ENCODE results near the gene UGT2B7. TPM values are rescaled to one million over a fixed set of nuclear protein-coding genes. Genes with fewer than 3 reads are reported as not detected.

The UGT2B7 gene
- total RNA-seq, 2 experiments from 2014 or later: not detected

DNA sequence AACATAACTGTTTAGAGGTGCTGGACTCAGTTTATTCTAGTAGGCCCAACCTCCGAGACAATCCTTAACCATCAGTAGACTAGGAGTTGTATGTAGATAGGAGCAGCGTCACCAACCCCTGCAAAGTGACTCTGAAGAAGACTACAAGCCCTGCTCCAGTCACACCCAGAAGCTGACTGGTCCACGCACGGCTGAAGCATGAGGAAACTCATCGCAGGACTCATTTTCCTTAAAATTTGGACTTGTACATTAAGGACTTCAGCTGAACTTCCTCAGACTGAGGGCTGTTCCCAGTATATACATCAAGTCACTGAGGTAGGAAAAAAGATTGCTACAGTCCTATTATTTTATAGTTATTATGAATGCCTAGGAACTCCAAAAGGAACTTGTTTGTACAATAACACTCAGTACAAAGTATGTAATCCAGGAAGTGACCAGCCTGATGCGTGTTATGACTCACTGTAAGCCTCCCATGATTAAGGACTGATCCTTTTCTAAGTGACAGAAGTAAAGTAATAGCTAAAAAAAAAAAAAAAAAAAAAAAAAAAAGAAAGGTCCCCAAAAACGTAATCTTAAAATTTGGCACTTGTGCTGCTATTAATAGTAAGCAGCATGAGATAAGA is 41.6 kb upstream of the UGT2B7 start:
- no peaks in the 10 kb centered on the region for H3K79me2 ChIP-seq (ENCODE audit: insufficient read depth, low read depth, low read length)
- BruUV-seq (replicated peaks): no TSS peak
- CTCF ChIA-PET (ENCODE audit: unreplicated experiment): no interaction called here

DNA sequence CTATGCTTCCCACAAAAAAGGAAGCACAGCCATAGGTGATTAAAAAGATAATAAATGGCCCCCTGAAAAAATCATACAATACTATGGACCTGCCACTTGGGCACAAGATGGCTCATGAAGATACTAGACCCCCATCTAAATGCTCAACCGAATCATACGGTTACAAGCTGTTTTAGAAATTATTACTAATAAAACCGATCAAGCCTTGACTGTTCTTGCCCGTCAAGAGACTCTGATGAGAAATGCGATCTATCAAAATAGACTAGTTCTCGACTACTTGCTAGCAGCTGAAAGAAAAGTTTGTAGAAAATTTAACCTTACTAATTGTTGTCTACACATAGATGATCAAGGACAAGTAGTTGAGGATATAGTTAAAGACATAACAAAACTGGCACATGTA is 40.1 kb upstream of the UGT2B7 start:
- no peak overlapping the region for H3K27ac ChIP-seq (ENCODE audit: low read depth, low read length, poor library complexity, severe bottlenecking)
- H4K20me1 ChIP-seq (ENCODE audit: insufficient read depth, low read length): no peaks in the 10 kb centered on the region
- H3K36me3 ChIP-seq (ENCODE audit: insufficient read depth, low read length): no peaks in the 10 kb centered on the region
- no TSS peak for BruUV-seq (replicated peaks)
- no peak overlapping the region for H2AFZ ChIP-seq (ENCODE audit: low read length)
- no peaks in the 10 kb centered on the region for H3K9me3 ChIP-seq (ENCODE audit: low read length)
- H3K4me1 ChIP-seq (ENCODE audit: insufficient read depth, low read length, poor library complexity, severe bottlenecking): no peaks in the 10 kb centered on the region
- CTCF ChIA-PET (ENCODE audit: unreplicated experiment): no interaction called here
- no peaks in the 10 kb centered on the region for H3K9me2 ChIP-seq (ENCODE audit: insufficient read depth, low read length)
- TF ChIP-seq EZH2phosphoT487 (IDR thresholded peaks at IDR 0.05; ENCODE audit: borderline replicate concordance, low read depth, low read length): no peak
- TF ChIP-seq, protein P1, sequence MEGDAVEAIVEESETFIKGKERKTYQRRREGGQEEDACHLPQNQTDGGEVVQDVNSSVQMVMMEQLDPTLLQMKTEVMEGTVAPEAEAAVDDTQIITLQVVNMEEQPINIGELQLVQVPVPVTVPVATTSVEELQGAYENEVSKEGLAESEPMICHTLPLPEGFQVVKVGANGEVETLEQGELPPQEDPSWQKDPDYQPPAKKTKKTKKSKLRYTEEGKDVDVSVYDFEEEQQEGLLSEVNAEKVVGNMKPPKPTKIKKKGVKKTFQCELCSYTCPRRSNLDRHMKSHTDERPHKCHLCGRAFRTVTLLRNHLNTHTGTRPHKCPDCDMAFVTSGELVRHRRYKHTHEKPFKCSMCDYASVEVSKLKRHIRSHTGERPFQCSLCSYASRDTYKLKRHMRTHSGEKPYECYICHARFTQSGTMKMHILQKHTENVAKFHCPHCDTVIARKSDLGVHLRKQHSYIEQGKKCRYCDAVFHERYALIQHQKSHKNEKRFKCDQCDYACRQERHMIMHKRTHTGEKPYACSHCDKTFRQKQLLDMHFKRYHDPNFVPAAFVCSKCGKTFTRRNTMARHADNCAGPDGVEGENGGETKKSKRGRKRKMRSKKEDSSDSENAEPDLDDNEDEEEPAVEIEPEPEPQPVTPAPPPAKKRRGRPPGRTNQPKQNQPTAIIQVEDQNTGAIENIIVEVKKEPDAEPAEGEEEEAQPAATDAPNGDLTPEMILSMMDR (conservative IDR thresholded peaks at IDR 0.05; ENCODE audit: low read length): no peak
- POLR2A ChIA-PET: no interaction called here
- no peak for DNase-seq (ENCODE audit: low spot score)
- H3K4me3 ChIP-seq (ENCODE audit: low read depth, low read length, poor library complexity, severe bottlenecking): no peak overlapping the region
- intact Hi-C loops (cut with micrococcal nuclease; ENCODE audit: unreplicated experiment): no loop called here
- no peaks in the 10 kb centered on the region for H3K79me2 ChIP-seq (ENCODE audit: insufficient read depth, low read depth, low read length)
- no peak overlapping the region for H3K4me2 ChIP-seq (ENCODE audit: low read length)

More for the DNA sequence above, 41.6 kb upstream of the UGT2B7 start:
- intact Hi-C loops (cut with micrococcal nuclease; ENCODE audit: unreplicated experiment): no loop called here
- Histone ChIP-seq H3K4me3 (ENCODE audit: low read depth, low read length, poor library complexity, severe bottlenecking) (no peak overlapping the region), H3K4me1 (ENCODE audit: insufficient read depth, low read length, poor library complexity, severe bottlenecking) (no peaks in the 10 kb centered on the region), H3K9me3 (ENCODE audit: low read length) (no peaks in the 10 kb centered on the region), H3K27ac (ENCODE audit: low read depth, low read length, poor library complexity, severe bottlenecking) (no peak overlapping the region), H3K9me2 (ENCODE audit: insufficient read depth, low read length) (no peaks in the 10 kb centered on the region), H4K20me1 (ENCODE audit: insufficient read depth, low read length) (no peaks in the 10 kb centered on the region), H2AFZ (ENCODE audit: low read length) (no peak overlapping the region), H3K4me2 (ENCODE audit: low read length) (no peak overlapping the region), H3K36me3 (ENCODE audit: insufficient read depth, low read length) (no peaks in the 10 kb centered on the region)
- DNase-seq (ENCODE audit: low spot score): no peak
- no peak for TF ChIP-seq EZH2phosphoT487 (IDR thresholded peaks at IDR 0.05; ENCODE audit: borderline replicate concordance, low read depth, low read length)
- TF ChIP-seq, protein P1 (conservative IDR thresholded peaks at IDR 0.05; ENCODE audit: low read length): no peak
- POLR2A ChIA-PET: no interaction called here

DNA sequence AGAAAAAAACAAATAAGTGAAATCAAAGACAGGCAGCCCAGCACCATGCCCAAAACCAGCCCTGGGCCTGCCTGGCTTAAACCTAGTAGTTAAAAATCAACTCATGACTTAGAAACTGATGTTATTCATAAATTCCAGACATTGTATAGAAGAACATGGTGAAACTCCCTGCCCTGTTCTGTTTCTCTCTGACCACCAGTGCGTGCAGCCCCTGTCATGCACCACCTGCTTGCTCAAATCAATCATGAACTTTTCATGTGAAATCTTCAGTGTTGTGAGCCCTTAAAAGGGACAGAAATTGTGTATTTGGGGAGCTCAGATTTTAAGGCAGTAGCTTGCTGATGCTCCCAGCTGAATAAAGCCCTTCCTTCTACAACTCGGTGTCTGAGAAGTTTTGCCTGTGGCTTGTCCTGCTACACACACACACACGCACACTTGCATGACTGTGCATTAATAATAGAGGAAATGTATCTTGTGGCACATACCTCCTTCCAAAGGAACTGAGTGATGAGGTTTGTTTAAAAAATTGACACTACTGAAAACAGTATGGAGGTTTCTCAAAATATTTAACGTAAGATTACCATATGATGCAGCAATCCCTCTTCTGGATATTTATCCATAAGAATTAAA is 39.2 kb upstream of the UGT2B7 start:
- Histone ChIP-seq H4K20me1 (ENCODE audit: insufficient read depth, low read length) (no peaks in the 10 kb centered on the region), H3K4me3 (ENCODE audit: low read depth, low read length, poor library complexity, severe bottlenecking) (no peak overlapping the region), H3K79me2 (ENCODE audit: insufficient read depth, low read depth, low read length) (no peaks in the 10 kb centered on the region), H3K4me1 (ENCODE audit: insufficient read depth, low read length, poor library complexity, severe bottlenecking) (no peaks in the 10 kb centered on the region), H2AFZ (ENCODE audit: low read length) (no peak overlapping the region), H3K4me2 (ENCODE audit: low read length) (no peak overlapping the region), H3K9me2 (ENCODE audit: insufficient read depth, low read length) (no peaks in the 10 kb centered on the region), H3K9me3 (ENCODE audit: low read length) (no peaks in the 10 kb centered on the region), H3K36me3 (ENCODE audit: insufficient read depth, low read length) (no peaks in the 10 kb centered on the region), H3K27ac (ENCODE audit: low read depth, low read length, poor library complexity, severe bottlenecking) (no peak overlapping the region)
- ChIA-PET POLR2A (interaction anchor here (0.6 kb wide), 1 partner anchor 895 kb away, joined by 3 read pairs; no protein-coding TSS in a partner anchor), CTCF (ENCODE audit: unreplicated experiment) (no interaction called here)
- DNase-seq (ENCODE audit: low spot score): no peak
- no TSS peak for BruUV-seq (replicated peaks)
- intact Hi-C loops (cut with micrococcal nuclease; ENCODE audit: unreplicated experiment): no loop called here
- TF ChIP-seq, protein P1 (conservative IDR thresholded peaks at IDR 0.05; ENCODE audit: low read length): no peak

Measured in OCI-LY7 (cell line).